Stimulated activated CD4-positive, alpha-beta T cell treated with anti-CD3 and anti-CD28 coated beads, Interleukin-15, amount 100 ng/mL, for 48 hours (primary cell): Measurements from ENCODE around the gene PDE10A.

ENCODE experiments used
- DNase-seq, 2 donors: peaks; one replicate each; pipeline ENCODE4 v3.0.0-alpha.2; 2020; ENCODE audit warnings: low read depth in 2 of 2

Gene PDE10A

DNA sequence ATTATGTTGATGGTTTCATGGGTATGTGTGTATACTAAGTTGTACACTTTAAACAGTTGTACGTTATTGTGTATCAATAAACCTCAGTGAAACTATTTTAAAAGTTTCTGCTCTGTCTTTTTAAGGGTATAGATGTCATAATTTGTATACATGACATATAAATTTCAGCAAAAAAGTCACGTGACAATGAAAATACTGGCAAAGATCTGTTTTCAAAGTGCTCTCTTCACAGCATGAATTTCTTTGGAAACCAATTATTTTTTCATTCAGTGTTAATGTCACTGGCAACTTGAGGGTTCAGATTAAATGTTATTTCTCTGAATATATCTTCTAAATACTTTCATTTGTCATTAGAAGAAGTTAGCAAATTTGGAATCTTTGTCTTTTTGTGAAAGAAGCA, 261.9 kb downstream of the PDE10A start:
- no peak for DNase-seq

- DNase-seq, result no peak
These were observed 272.6 kb downstream of the PDE10A start for GRCh38 chr6:165390475-165390874.

DNA sequence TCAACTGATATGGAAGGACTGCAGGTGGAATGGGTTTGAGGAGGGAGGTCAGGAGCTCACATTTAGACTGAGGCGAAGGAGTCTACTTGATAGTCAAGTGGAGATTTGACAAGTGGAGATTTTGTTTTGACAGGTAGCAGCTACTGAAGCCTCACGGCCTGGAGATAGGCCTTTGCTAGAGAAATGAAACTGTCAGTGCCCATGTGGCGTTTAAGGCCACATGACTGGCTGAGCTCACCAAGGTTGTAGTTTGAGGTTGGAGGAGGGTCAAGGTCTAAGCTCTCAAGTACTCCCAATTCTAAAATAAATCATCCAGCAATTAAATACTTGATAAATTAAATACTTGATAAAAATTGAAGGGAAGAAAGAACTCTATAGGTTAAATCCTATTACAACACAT, 273.5 kb downstream of the PDE10A start:
- DNase-seq, result no peak

- DNase-seq, result no peak
These were observed 279.7 kb downstream of the PDE10A start for GRCh38 chr6:165383323-165383722.

GRCh38 chr6:165376100-165376499, 286.9 kb downstream of the PDE10A start:
- DNase-seq, result no peak

DNA sequence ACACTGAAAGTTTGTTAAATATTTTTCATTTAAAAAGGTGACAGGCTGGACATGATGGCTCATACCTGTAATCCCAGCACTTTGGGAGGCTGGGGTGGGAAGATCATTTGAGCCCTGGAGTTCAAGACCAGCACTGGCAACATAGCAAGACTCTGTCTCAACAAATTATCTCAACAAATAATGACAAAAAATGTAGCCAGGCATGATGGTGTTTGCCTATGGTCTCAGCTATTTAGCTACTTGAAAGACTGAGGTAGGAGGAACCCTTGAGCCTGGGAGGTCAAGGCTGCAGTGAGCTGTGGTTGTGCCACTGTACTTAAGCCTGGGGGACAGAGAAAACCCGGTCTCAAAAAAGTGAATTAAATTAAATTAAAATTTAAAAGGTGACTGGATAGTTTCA, 297.7 kb downstream of the PDE10A start:
- no peak for DNase-seq

GRCh38 chr6:165345700-165346099, 317.3 kb downstream of the PDE10A start:
- no peak for DNase-seq

DNA sequence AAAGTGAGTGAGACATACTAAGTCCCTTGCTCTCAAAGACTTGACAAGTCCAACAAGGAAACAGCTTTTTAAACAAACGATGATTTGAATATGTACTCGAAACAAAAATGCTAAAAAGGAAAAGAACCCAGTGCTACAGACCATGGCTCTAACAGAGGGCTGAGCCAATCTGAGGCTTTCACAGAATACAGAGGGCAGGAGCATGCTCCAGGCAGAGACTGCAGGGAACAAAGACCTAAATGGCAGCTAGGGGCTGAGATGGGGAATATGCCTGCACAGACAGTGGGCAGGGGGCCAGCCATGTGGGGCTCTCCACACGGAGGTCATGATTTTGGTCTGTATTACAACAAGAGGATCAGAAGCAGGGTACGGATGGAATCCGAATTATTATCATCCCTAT, 322.5 kb downstream of the PDE10A start:
- DNase-seq, result no peak

DNA sequence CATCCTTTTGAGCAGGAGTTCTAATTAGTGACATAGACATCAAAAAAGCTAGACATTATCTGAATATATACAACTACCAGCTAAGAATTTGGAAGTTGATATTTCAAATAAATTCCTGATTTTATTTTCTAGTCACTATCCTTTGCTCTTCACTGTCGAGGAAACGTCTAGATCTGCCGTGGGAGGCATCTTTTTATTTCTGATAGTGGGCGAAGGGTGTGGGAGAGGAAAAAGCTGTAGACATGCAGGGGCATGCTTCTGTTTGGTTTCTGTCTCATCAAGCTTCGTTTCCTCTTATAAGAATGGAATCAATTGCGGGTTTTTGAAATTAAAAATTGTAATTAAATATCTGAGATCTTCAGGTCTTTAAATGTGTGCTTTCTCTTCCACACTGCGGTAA, 337.4 kb downstream of the PDE10A start:
- no peak for DNase-seq

- DNase-seq, result no peak
These were observed 341.4 kb downstream of the PDE10A start for GRCh38 chr6:165321555-165322145.

DNA sequence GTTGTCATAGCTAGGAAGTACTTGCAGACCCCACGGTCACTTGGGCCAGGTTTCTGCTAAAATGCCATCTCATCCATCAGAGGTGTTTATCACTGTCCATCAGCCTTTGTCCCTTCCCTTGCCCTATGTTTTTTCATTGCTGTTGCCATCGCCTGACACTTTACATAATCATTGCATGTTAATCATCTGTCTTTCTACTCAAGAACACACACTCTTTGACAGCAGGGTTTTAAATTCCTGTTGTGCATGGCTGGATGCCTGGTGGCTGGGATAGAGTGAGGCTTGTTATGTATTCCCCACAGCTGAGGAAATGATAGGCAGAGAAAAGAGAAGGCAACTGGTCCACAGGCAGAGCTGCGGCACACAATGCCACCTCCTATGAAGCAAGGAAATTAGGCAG, 341.9 kb downstream of the PDE10A start:
- no peak for DNase-seq

DNA sequence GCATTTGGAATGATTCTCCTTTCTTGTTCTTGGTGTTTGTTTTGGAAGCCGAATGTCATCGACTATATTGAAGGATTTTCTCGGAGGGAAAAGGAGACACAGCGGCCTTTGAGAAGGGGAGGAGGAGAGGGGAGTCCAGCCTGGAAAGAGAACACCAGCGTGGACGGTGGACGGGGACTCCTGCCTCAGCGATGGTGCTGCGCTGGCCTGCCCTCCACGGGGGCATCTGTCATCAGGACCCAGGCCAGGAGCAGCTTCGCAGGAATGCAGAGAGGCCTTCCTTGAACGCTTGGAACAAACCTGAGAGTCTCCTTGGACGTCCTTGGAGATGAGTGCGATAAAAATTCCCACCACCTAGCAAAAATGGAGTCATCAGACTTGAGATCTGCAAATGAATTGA, 345.3 kb downstream of the PDE10A start:
- no peak for DNase-seq

DNA sequence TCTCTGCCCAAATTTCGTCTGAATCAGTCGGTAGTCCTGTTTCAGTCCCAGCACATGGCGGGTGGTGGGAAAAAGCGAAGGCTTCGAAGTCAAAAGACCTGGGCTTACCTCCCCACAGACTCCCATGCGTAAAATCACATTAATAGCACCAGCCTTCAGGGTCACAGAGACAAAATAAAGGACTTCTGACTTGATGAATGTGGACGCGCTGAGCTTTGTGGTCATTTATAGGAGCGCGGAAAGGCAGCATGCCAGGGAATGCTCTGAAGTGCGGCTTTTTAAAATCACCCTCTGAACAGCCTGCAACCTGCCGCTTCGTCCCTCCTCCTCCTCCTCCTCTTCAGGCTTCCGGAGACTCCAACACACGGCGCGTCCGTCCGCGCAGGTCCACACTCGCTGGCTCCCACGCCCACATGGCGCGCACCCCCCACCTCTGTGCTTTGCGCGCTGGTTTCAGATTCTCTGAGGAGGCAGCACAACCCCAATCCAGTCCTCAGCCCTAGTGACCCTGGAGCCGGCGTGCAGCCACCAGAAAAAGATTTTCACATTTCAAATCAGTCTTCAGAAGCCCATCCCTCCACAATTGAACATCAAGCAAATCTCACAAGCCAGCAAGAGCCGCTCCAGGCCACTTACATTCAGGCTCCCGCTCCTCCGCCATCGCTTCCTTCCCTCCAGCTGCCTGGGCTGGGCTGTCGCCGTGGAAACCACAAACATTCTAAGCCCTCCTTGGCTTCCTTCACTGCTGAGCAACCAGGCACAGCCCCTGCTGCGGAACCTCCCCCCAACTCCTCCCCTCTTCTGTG, 353.9 kb downstream of the PDE10A start, which contains the start of gene C6orf118:
Gene C6orf118, minus strand, starts transcription at position 680 of the 806 bp plus-strand sequence. Its CDS starts 19 bp downstream, at position 661.
- DNase-seq, result no peak

- DNase-seq, result no peak
These were observed 356.1 kb downstream of the PDE10A start for GRCh38 chr6:165306955-165307354.

- no peak for DNase-seq
These were observed 361.4 kb downstream of the PDE10A start for GRCh38 chr6:165301372-165302246.

- no peak for DNase-seq
These were observed 362.6 kb downstream of the PDE10A start for GRCh38 chr6:165300422-165300936.

DNA sequence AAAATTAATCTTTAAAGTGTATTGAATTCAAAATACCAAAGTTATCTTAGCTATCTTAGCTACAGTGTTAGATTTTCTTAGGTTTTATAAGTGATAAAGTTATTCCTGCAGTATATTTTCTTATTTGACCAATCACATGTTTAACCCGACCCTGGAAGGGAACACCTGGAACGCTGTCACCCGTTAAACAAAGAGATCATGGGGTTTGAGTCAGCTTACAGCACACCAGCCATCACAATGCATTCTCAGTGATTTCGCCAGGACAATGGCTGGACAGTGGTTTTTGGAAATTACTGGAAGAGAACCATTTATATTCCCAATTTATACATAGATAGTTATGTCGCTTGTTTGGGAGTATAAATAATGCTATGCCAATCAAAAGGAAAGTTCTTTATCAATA, 364.2 kb downstream of the PDE10A start:
- no peak for DNase-seq

DNA sequence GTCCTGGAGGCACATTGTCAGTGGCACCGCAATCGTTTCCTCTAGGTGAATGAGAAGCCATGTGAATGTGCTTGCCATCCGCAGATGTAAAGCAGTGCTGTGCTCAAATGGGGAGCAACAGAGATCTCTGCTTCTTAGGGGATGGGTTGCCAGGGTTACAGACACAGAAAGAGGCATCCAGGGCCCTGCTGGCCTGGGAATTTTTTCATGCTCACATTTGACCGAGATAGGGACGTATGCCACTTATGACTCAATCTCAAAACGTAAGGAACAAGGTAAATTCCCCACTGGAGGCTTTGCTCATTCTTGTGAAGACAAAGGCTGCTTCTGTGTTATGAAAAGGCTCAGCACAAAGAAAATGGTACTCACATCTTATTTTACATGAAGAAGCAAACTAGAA, 364.6 kb downstream of the PDE10A start:
- DNase-seq, result no peak

- DNase-seq, result no peak
These were observed 370.4 kb downstream of the PDE10A start for GRCh38 chr6:165292657-165293056.
